Stimulated activated CD4-positive, alpha-beta T cell treated with anti-CD3 and anti-CD28 coated beads, Interleukin-2, amount 100 ng/mL, for 24 hours (primary cell): ENCODE data around the gene RBL1.
"Not testable (repeated sequence)": the region's sequence is repeated elsewhere in the genome, so short reads cannot be mapped to it uniquely, and the experiment has no call there.

ENCODE experiments used
- DNase-seq, 2 donors: peaks; one replicate each; pipeline ENCODE4 v3.0.0-alpha.2; 2020

Gene RBL1

GRCh38 chr20:37072293-37073196 lies 23.3 kb downstream of the RBL1 start:
- DNase-seq, result no peak

GRCh38 chr20:37071481-37071911 lies 24.3 kb downstream of the RBL1 start:
- peak; percentile 10 to 28 for DNase-seq

- DNase-seq, result not testable (repeated sequence)
Observed at GRCh38 chr20:37069563-37069962, 26.2 kb downstream of the RBL1 start.

DNA sequence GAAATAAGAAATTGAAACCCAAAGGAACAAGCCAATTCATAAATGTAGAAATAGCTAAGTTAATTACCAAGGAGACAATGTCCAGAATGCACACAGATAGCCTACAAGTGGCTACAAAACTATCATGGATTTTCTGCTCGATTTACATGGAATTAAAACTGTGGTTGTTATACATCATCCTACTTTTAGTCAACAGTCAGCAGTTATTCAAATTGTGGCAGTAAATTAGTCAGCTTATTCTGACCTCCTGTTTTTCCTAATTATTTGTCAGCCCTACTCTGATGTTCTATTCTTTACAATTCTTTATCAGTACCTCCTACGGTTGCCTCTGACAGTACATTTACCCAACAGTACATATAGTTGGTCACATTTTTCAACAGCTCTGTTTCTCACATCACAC lies 29.6 kb downstream of the RBL1 start:
- DNase-seq, result no peak

GRCh38 chr20:37055276-37055675 lies 40.5 kb downstream of the RBL1 start:
- DNase-seq, result no peak

GRCh38 chr20:37053230-37053950 lies 42.4 kb downstream of the RBL1 start:
- no peak for DNase-seq

- DNase-seq, result peak; percentile 30 to 31
Observed at GRCh38 chr20:37042986-37043972, 52.5 kb downstream of the RBL1 start.

DNA sequence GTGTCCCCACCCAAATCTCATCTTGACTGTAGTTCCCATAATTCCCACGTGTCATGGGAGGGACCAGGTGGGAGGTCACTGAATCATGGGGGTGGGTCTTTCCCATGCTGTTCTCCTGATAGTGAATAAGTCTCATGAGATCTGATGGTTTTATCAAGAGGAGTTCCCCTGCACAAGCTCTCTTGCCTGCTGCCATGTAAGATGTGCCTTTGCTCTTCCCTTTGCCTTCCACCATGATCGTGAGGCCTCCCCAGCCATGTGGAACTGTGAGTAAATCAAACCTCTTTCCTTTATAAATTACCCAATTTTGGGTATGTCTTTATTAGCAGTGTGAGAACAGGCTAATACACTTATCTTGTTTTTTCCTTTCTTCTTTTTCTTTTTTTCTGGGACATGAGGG lies 56.4 kb downstream of the RBL1 start:
- DNase-seq, result not testable (repeated sequence)

GRCh38 chr20:37032077-37032476 lies 63.7 kb downstream of the RBL1 start:
- DNase-seq, result no peak

GRCh38 chr20:37020636-37021035 lies 75.2 kb downstream of the RBL1 start:
- DNase-seq, result no peak

DNA sequence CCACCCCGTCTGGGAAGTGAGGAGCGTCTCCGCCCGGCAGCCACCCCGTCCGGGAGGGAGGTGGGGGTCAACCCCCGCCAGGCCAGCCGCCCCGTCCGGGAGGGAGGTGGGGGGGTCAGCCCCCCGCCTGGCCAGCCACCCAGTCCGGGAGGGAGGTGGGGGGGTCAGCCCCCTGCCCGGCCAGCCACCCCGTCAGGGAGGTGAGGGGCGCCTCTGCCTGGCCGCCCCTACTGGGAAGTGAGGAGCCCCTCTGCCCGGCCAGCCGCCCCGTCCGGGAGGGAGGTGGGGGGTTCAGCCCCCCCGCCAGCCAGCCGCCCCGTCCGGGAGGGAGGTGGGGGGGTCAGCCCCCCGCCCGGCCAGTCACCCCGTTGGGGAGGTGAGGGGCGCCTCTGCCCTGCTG lies 83.2 kb downstream of the RBL1 start:
- DNase-seq, result not testable (repeated sequence)

GRCh38 chr20:37011858-37012257 lies 83.9 kb downstream of the RBL1 start:
- DNase-seq, result not testable (repeated sequence)

- no peak for DNase-seq
Observed at GRCh38 chr20:37011147-37011546, 84.7 kb downstream of the RBL1 start.

- DNase-seq, result no peak
Observed at GRCh38 chr20:37007898-37008649, 87.7 kb downstream of the RBL1 start.

GRCh38 chr20:37005062-37005942 lies 90.5 kb downstream of the RBL1 start:
- not testable (repeated sequence) for DNase-seq

- not testable (repeated sequence) for DNase-seq
Observed at GRCh38 chr20:37001634-37002033, 94.2 kb downstream of the RBL1 start.

GRCh38 chr20:37000171-37000570 lies 95.6 kb downstream of the RBL1 start:
- DNase-seq, result not testable (repeated sequence)

GRCh38 chr20:36998652-36999051 lies 97.1 kb downstream of the RBL1 start:
- no peak for DNase-seq

- no peak for DNase-seq
Observed at GRCh38 chr20:36997121-36997520, 98.7 kb downstream of the RBL1 start.

GRCh38 chr20:36994221-36994620 lies 101.6 kb downstream of the RBL1 start:
- DNase-seq, result not testable (repeated sequence)

GRCh38 chr20:36992802-36993334 lies 102.9 kb downstream of the RBL1 start:
- DNase-seq, result no peak
